ENCODE data around the gene CELF2.

CELF2 gene

DNA sequence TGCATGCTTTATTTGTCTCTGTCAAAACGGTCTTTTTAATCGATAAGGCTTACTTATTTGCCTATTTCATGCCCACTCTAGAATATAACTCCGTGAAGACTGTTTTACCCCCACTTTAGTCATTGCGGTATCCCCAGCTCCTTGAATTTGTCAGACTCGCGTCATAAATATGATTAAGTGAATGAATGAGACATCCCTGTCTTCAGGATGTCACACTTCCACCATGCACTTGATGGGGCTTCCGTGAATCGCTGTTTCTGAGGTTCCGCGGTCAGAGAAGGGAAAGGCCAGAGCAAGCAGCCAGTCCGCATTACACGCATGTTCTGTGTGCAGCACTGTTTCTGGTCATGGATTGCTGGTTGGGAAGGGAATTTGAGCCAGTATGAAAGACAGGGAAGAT is 138.8 kb downstream of the CELF2 start:
- DNase-seq (ENCODE audit: low spot score) = no peak

DNA sequence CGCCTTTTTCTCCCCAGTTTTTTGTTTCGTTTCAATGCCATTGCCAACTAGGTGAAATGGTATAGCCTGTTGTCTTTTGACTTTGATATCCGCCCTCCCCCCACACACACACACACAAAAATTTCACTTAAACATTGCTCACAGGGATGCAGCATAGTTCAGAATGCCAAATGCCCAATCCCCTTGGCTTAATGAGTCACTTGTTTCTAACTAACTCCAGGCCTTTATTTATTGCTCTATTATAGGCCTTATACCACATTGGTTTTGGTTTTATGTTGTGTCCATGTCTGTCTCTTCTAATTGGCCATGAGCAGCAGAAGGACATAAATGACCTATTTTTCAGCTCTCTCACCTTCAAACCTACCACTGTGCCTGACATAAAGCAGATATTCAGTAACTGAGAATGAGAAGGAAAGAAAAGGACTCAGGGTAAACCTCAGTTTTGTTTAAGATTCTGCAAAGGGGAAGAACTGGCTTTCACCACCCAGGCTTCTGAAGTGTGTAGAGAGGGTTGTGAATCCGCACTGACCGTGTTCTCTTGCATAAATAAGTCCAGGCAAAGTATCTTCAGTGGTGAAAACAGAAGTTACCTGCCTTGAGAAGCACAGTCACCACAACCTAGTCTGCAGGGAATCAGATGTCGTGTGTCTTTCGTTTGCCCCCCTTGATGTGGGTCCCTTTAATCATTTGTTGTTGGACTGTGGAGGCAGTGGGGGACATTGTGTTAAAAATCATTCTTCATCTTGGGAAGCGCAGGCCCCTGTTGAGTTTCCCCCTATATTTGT is 139.8 kb downstream of the CELF2 start:
- no peak for DNase-seq (ENCODE audit: low spot score)

- DNase-seq (ENCODE audit: low spot score) = no peak
Measured at GRCh38 chr10:11158080-11158479, 140.4 kb downstream of the CELF2 start.

DNA sequence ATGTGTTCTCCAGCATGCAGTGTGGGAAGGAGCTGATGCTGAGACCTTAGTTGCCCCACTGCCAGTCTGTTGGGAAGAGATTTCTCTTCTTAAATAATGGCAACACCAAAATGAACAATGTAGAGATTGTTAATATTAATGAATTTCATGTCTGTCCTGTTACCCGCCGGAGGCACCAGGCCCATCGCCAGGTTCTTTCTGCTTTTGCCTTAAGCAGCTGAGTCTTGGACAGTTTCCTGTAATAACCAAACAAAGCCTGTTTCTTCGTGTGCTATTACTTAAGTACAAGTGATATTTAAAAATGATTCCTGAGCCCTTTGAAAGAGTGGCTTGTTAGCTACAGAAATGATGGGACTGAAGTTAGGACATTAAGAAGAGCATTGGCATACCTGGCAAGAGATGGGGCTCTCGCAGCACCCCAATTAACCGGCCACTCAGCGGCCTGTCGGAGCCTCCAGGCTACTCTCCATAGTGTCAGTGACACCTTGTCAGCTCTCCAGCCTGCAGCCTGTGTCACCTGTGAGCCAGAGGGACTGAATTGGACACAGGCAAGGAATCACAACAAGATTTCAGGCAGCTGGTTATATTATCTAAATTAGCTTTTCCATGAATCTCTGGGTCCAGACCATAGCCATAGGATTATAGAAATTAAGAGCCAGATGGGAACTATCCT is 142.0 kb downstream of the CELF2 start:
- no peak for DNase-seq (ENCODE audit: low spot score)

DNA sequence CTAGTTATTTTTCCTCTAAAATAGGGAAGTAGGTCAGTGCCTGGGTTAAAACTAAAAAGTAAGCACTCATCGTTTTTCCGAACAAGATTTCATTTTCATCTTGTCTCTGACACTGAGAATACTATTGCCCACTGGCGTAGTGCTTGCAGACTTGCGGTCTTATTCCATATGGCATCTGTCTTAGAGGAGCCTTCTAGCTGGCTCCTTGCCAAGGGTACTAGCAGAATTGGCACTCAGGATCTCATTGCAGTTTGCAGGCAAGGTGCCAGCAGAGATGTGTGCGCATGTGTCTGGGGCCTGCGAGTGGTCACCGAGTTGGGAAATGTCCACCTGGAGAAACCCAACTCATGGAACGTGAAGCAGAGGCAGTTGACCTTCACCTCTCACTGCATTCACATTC is 143.4 kb downstream of the CELF2 start:
- DNase-seq (ENCODE audit: low spot score) = no peak

GRCh38 chr10:11161910-11162309 is 144.2 kb downstream of the CELF2 start:
- no peak for DNase-seq (ENCODE audit: low spot score)

DNA sequence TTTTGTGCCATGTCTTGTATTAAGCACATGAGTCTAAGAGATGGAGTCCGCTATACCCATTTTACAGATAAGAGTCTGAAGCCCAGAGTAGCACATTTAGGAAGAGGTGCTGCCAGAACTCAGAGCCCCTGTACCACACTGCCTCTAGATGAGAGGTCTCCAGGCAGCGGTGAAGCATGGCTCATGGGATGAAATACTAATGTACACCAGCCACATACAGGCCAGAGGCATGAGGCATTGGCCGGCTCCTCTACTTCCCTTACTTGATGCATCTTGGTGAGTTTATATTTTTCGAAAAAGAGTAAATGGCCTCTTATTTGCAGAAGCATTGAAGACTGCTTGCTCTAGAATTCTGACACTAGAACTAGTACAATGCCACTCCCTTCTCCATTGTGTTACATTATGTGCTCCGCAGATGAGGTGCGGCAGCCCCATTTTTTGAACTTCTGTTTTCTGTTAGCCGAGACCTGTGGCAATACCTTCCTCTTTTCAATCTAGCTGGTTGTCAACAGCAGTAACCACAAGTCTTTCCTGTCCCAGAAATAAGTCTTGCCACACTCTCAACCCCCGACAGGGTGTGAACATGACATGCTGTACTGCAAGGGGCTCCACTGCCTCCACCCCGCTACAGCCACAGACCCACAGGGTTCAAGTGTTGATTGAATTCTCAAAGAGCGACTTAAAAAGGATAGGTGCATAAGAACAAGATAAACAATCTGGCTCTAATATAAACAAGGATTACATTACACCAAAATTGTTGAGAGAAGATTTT is 145.3 kb downstream of the CELF2 start:
- DNase-seq (ENCODE audit: low spot score) = no peak

DNA sequence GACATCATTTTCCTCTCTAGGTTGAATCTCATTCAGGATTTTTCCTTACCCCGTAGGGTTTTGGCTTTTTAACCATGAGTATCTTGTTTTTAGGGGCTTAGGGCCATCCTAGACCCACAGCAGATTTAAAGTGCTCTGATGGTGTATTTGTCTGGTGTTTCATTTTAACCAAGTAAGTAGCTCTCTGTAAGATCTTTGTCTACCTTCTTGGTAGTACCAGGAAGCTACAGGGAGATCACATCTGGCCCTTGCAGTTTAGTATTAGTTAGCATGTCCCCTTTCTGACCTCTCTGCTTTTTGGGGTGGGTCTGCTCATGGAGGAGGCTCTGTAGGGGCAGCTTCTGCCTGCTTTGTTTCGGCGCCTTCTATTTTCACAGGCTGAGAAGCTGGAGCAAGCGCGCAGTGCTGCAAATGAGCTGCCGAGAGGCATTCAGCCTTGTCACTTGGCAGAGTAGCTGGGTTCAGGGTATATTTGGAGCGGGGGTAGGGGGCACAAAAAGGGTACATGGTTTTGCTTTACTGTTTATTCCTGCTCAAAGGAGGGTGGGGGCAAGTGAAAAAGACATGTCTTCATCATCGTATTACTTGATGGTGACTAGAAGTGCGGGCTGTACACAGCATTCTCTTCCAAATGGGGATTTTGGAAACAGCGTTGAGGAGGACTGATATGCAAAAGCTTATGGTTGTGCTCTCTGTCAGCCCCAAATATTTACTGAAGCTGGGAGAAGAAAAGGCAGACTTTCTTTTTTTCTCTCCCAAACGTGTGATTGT is 146.3 kb downstream of the CELF2 start:
- no peak for DNase-seq (ENCODE audit: low spot score)

- no peak for DNase-seq (ENCODE audit: low spot score)
Measured at GRCh38 chr10:11164551-11164802, 146.8 kb downstream of the CELF2 start.

DNA sequence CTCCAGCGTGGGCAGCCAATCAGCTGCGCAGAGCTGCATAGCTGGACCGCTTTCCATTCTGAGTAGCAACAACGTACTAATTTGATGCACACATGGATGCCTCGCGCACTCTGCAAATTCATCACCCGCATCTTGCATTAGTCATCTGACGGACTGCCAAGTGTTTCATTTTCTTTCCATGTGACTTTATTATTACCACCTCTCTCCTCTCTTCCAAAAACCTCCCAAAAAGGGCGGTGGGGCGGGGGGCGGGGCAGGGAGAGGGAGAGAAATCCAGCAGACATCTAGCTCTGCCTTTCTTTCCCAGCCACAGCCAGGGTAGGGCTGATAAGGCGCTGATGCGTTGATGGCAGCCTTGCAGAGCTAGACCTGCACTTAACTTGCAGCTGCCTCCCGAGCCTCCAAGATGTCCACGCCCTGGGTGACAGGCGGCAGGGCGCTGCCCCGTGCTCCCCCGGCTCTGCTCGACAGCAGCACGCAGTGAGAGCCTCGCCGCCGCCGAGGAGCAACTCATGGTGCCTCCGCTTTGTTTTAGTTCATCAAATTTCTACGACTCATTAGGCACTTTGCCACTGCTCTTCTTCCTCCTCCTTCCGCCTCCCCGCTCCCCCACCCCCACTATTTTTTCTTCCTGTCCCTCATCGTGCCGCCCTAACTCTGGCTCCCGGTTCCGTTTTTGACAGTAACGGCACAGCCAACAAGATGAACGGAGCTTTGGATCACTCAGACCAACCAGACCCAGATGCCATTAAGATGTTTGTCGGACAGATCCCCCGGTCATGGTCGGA is 147.3 kb downstream of the CELF2 start:
- DNase-seq (ENCODE audit: low spot score) = peak; percentile 83

DNA sequence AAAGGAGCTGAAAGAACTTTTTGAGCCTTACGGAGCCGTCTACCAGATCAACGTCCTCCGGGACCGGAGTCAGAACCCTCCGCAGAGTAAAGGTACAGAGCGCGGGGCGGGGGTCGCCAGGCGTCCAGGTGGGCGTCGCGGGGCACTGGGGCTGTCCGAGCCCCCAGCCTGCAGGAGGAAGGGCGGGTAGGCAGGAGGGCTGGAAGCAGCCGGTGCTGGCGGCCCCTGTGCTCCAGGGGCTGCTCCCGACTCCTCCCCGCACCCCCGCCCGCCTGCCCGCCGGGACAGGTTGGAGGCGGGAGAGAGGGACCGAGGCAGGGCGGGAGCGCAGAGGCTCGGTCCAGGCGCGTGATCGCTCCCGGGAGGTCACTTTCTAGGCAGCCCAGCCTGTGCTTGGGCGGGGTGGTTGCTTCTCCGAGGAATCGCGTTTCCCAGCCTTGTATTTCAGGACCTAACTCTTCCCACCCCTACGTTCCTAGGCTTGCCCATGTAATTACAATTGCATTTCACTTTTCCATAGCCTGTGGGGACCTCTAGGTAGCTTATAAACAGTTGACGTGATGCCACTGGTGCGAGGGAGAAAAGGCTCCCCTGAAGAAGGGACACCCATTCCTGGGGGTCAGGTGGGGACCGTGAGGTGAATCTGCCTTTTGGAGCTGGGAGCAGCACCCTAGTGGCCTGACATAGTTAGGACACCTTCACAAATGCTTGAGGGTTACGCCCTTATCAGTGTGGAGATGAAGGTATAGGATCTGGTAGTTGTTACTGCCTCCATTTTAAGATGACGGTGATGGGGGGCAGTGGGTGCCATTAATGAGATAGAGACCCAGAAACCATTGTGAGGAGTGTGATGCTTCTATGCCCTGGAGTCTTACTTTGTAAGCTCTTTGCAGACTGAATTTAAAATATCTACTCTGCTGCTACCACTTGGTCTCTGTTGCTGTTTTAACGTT is 148.2 kb downstream of the CELF2 start:
- DNase-seq (ENCODE audit: low spot score) = peak; percentile 45

DNA sequence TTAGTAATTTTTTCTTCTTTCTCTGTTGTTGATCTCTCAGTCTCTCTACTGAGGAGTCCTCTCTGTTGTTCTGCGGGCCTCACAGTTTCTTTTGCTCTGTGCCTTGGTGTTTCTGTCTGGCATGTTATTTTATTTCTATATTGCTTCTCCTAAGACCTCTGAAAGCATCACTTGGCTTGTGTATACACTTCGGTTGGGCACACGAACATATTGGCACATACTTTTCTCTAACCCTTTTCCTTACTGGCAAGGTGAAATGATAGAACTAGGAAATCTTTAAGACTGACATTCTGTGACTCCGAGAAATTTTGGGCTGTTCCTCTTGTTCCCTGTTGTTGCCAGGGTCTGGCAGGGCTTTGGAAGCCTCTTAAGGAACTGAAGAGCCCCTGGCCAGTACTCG is 148.9 kb downstream of the CELF2 start:
- no peak for DNase-seq (ENCODE audit: low spot score)

GRCh38 chr10:11167233-11167966 is 149.7 kb downstream of the CELF2 start:
- no peak for DNase-seq (ENCODE audit: low spot score)

- DNase-seq (ENCODE audit: low spot score) = no peak
Measured at GRCh38 chr10:11168423-11169090, 150.9 kb downstream of the CELF2 start.

GRCh38 chr10:11169976-11170375 is 152.3 kb downstream of the CELF2 start:
- DNase-seq (ENCODE audit: low spot score) = no peak

- no peak for DNase-seq (ENCODE audit: low spot score)
Measured at GRCh38 chr10:11170574-11170973, 152.9 kb downstream of the CELF2 start.

DNA sequence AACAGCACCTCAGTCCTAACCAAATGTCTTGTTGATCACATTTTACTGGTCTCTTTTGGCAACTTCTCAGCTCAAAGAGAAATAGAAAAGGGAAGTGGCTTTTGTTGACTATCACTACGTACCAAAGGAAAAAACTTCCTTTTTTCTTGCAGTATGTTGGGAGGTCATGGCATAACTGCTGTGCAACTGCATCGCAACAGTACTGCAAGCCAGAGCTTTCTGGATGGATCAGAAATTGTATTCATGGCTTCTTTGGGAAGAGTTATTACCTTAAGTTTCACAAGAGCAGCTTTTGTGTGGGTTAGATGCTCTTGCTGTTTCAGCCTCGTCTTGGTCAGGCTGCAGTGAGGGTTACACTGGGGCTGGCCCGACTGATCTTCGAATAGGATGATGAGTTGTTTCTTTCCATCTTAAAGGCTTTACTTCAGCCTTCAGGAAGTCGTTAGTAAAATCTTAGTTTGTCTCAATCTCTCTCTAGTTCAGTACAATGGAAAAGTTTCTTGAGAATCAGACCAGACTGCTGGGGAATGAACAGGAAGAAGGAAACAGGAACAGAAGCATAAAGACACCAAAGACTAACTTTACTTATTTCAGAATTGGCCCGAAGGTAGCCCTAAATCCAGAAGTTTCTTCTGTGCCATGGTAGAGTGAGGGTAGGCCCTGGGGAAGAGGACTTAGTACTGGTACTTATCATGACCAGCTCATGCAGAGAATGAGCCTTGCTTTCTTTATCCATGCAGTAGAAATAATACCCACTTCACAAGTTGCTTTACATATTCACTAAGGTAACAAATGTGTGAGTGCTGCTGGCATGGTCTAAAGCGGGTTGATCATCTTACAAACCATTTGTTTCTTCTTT is 153.6 kb downstream of the CELF2 start:
- no peak for DNase-seq (ENCODE audit: low spot score)

- no peak for DNase-seq (ENCODE audit: low spot score)
Measured at GRCh38 chr10:11173042-11173441, 155.4 kb downstream of the CELF2 start.

Measured in AG20443 (cell line).